DMS153 treated with DMSO at 0.1 percent for 48 hours (cell line): ENCODE measurements around the gene ACTRT2.

ENCODE experiments used
- DNase-seq: peaks from one replicate; lab custom pipeline; 2025; ENCODE audit not compliant: unreplicated experiment; lab: John Stamatoyannopoulos, UW

The ACTRT2 gene

DNA sequence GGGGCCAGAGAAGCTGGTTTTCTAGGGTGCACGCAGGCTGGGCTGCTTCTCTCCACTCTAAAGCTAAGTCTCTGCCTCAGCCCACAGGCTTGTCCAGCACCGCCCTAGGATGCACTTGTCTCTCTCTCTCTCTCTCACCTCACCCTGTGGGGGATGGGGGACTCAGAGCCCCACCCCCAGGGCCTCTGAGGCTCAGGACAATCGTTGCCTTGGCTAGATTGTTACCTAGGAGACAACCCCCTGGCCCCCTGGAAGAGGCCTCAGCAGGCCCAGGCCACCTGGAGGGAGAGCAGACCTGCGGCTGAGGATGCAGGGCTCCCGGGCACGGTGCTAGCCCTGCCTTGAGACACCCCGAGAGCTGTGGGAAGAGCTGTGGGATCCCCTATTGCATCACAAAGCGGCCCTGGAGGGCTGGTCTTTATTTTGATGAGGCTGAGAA, at the start of gene ACTRT2:
ACTRT2 (plus strand) TSS at position 235 of the 439 bp plus-strand sequence. CDS start 220 bp downstream, outside the sequence.
- no peak for DNase-seq

DNA sequence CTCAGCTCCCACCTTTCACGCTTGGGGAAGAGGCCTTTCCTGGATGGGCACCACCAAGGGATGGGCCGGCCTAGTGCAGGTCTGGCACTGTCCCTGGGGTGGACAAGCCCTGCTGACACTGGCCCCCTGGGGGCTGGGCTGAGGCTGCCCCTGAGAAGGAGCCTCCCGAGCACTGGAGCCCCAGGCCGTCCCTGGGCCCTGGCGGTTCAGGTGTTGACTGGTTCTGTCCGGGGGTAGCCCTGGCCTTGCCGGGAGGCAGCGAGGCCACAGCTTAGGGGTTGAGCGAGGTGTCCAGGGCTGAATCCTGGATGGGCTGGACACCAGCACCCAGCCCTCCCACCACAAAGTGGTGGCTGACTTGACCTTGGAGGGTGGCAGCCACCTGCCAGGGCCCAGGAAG, 49.7 kb upstream of the ACTRT2 start:
- no peak for DNase-seq

DNA sequence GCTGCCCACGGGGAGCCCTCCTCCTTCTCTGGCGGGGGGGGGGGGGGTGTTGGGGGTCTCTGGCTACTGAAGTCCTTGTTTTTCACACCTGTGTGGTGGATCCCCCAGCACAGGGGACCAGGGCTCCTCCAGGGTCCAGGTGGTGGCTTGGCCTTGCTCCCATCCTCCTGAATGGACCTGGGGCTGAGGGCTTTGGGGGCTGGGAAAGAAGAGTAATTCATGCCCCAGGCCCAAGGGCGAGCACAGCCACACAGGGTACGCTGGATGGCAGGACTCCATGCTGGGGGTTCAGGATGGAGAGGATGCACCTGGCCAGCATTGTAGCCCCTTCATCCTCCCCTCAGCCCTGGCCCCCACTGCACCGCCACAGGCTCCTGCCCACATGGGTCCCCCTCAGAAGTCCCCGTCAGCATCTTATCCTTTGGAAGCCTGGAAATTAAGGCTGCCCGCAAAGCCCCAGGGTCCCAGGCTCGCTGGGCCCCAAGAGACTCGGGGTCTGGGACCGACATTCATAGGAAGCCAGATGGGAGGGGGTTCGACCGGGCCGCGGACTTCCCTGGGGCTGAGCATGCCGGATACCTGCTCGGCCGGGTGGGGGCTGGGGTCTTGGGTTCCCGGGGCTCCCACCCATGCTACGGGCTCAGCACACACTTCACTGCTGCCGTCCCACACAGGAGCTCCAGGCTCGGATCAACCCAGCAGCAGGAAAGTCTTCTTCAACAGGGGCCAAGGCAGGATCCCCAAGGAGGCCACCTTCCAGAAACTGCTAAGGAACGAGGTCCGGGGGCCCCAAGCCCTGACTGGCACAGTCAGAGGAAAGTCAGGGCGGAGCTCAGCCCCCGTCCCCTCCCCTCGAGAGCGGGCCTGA, 49.0 kb upstream of the ACTRT2 start:
- no peak for DNase-seq

DNA sequence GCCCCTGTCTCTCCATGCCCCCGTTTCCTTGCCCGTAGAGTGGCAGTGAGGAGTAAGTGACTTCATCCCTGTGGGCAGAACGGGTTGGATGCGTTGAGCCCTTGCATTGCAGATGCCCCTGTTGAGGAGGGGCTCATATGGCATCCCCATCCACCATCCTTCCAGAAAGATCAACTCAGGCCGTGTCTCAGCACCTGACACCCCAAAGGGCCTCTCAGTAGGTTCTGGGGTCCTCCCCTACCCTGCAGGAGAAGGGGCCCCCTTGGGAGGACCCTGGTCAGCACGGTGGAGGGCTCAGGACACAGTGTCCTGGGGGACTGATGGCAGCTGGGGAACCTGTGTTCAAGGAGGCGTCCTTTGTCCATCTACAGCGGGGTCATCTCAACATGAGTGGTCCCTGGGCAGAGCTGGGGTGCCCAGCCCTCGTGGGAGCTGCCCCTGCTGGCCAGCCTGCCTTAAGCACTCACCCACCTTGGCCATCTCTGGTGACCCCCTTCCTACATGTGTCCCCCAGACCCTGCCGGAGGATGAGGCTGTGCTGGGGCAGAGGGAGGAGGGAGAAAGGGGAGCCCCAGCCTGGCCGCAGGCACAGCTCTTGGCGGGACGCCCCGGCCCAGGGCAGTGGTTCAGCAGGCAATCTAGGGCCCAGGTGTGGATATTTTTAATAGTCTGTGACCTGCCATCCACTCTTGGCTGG, 48.2 kb upstream of the ACTRT2 start:
- no peak for DNase-seq

DNA sequence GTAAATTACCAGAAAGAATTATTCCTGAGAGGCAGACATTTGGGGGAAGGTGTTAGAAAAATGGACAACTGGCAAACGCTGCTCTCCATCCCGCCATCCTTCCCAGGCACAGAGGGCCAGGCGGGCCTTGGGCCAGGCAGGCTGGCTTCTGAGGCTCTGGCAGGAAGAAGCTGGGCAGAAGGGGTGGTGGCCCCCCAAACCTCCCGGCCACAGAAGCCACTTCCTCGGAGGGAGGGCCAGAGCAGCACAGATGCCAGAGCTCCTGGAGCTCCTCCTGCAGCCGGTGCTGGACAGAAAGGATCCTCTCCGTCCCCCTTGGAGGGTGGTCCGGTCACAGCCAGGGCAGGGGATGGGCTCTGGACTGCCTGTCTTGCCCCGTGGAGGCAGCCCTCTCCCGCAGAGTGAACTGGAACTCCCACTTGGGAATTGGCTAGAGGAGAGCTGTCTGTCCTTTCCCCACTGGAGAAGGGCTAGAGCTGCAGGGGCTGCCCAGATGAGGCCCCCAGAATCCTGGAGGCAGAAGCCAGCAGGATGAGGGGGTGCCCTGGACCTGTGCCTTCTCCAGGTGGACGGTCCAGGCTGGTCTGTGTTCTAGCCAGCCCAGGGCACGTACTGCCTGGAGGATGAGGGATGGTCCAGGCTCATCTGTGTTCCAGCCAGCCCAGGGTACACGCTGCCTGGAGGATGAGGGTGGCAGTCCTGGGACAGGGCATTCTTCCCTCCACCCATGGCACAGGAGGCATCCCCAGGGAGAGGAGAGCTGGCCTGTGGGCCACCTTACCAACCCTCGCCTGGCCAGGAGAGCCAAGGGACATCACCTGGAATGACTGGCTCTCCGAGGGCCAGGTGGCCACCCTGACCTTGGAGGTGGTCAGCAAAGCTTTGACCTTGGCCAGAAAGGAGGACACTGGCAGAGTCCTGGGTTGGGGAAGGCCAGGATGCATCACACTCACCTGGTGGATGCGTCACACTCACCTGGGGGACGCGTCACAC, 47.4 kb upstream of the ACTRT2 start:
- no peak for DNase-seq

DNA sequence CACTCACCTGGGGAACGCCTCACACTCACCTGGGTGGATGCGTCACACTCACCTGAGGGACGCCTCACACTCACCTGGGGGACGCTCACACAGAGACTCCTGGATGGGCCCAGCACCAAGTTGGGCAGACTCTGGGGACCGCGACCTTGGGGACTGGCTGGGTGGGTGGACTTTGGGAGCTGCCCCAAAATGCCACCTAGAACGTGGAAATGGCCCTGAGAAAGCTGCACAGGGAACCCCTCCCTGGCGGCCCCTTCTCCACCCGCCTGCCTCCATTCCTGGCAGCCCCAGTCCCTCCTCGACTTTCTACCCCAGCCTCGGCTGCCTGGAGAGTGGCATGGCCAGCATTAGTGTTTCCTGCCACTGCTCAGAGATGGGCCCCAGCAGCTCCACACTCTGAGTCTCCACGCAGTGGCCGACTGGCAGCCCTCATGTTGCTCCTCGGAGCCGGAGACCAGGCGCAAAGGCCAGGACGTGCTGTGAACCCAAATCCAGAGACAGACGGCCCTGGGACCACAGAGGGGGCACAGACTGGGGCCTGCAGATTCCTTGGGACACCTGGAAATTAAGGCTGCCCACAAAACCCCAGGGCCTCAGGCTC, 46.5 kb upstream of the ACTRT2 start:
- DNase-seq: no peak

DNA sequence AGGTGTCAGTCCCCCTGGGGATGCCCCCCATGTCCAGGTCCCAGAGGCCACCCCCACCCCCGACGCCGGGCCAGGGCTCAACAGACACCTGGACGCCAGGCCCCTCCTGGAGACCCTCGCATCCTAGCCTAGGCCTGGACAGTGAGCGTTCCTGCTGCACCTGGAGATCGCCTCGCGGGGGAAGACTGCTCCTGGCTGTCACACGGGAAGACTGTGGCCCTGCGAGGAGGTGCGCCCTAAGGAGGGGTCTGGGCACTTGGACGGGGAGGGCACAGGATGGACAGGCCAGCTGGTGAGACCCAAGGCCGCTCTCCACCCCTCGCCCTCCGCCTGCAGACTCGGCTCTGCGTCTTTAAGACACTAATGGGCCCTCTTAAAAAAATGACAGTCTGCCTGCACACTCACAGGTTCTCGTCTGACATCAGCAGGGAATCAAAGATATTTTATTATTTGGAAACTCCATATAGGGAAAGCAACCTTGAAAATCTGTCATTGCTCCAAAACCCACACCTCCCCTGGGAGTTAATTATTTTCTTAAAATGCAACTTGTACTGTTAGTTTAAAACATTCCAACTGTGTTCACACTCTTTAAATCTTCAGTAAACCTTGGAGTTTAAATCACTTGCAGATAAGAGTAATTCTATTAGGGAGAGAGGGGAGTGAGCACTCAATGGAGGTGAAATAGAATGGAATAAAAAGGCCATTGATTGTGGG, 45.6 kb upstream of the ACTRT2 start:
- no peak for DNase-seq

DNA sequence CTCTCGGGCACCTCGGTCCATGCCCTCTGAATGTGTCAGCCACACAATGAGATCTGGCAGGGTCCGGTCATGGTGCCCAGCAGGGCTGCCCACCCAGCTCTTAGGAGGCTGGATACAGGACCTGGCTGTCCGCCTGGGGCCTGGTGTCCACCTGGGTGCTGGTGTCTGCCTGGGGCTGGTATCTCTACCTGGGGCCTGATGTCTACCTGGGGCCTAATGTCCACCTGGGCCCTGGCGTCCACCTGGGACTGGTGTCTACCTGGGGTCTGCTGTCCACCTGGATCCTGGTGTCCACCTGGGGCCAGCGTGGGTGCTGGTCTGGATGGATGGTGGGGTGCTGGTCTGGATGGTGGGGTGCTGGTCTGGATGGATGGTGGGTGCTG, 45.1 kb upstream of the ACTRT2 start:
- DNase-seq: no peak

DNA sequence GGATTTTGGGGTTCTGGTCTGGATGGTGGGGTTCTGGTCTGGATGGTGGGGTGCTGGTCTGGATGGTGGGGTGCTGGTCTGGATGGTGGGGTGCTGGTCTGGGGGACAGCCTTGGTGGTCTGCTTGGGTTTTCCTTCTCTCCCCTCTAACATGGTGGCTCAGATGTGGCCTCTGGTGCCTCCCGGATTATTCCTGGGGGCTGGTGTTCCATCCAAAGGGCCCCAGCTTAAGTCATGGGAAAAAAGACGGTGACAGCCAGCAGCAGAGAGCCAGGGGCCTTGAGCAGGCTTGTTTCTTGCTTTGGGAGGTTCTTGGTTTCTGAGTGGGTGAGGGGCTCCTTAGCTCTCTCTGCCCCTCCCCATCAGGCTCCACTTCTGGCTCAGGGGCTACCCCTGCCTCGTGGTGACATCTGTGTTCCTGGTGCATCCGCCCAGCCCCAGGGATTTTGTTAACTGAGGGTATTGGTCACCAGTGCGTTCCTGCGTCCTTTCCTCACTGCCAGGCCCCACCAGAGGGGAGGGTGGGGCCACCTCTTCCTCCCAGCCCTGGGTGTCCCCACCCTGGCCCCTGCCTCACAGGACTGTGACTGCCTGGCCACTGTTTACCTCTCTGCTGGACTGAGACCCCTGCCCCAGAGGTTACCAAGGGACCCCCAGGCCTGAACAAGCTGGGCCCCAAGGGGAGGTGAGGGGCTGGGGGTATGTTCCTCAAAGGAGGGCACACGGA, 43.2 kb upstream of the ACTRT2 start:
- no peak for DNase-seq

DNA sequence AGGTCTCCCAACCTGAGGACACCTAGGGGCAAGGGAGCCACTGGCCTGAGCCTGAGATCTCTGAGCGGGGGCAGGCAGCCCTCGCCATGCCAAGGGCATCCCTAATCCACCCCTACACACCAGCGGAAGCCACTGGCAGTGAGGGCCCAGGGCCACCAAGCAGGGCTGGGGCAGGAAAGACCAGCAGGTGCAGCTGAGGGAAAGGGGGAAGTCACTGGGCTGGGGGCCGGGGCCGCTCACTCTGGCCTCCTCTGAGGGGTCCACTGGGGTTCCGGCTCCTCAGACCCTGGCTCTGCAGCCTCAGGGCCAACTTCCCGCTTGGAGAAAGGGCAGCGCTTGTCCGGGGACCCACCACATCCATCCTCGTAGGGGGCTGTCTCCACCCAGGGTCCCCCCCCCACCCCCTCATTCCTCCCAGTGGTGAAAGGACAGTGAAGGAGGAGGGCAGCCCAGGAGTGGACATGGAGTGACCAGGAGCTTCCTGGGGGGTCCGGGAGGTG, 42.5 kb upstream of the ACTRT2 start:
- DNase-seq: no peak

DNA sequence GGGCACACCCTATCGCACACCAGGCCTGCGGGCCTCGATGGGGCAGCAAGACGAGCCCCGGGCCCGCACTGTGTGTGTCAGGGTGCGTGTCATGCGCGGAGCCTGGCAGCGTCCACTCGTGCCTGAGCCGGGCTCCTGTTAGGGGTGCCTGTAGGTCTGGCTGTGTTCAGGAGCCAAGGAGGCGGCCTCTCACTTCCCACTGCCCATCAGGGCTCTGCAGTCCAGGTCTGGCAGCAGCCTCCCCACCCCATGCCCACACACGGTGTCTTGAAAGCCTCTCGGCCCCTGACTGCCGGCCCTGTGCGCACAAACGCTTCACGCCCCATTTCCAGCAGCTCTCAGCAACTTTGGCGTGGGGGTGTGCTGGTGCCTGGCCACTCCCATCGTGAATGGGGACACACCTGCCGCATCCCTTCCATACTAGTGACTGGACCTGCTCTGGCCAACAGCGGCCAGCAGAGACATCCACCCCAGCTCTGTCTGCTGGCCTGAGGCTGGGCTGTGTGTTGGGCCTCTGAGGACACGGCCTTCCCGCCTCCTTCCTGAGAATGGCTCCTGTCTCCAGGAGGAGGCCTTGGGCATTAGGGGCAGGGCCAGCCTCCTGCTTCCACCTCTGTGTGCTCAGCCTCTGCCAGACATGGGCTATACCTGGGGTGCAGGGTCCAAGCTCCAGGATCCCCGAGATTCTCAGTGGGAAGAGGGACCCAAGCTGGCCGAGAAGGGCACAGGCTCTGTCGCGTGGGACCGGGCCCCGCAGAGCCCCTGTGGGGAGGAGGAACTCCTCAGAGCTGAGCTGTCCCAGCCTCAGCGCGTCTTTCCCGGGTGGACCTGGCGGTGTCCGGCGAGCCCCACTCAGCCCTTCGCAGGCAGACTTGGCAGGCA, 41.8 kb upstream of the ACTRT2 start:
- DNase-seq: no peak

DNA sequence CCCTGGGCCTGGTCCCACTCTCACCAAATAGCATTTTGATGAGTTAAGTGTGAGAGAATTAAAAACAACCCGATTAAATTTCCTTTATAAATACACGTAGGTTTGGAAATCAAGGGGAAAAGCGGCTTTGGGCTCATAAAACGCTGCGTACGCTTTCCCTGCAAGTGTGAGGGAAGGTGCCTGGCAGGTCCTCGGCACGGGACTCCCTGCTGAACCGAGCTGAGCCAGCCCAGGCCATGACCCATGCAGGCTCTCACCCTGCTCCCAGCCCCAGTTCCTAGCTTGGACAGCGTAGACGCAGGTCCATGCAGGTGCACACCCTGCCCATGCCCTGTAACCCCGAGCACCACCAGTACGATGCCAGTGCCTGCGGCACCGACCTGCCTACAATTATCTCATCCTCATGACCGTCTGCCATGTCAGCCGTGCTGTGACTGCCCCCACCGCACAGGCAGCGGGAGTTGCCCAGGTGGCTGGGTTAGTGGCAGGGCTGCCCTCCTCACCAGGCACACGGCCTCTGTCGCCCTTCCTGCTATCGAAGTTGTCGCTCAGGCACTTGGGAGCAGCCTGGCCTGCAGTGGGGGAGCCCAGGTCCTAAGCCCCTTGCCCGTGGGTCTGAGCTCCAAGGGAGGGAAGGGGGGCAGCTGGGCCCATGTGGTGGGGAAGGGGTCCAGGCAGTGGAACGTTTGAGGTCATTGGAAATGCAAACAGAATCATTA, 41.0 kb upstream of the ACTRT2 start:
- no peak for DNase-seq

DNA sequence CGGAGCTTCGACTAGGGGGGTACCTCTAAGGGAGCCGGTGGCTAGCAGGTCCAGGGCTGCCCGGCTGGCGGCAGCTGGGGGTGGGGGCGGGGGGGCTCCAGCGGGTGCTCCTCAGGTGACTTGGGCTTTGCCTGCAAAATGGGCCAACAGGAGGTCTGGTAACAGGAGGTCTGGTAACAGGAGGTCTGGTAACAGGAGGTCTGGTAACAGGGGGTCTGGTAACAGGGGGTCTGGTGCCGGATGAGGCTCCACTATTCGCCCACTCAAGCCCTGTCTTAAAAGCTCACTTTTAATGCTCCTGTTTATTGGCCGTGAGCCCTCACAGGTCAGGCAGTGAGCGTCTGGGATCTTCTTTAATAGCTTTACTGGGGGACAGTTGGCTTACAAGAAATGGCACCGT, 40.4 kb upstream of the ACTRT2 start:
- DNase-seq: no peak

DNA sequence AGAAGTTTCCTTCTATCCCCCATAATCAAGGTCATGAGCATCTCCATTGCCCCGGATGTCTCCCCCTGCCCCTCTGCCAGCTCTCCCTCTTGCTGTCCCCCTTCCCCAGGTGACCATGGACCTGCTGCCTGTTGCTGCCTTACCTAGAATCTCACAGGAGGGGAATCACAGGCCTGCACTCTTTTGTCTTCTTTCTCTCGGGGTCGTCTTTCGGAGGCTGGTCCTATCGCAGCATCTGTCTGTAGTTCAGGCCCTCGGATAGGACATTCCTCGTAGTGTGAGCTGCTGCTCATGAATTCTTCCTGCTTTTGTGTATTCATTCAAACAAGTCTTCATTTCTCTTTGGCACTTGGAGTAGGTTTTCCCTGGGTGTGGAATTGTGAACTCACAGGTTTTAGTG, 39.9 kb upstream of the ACTRT2 start:
- DNase-seq: no peak

DNA sequence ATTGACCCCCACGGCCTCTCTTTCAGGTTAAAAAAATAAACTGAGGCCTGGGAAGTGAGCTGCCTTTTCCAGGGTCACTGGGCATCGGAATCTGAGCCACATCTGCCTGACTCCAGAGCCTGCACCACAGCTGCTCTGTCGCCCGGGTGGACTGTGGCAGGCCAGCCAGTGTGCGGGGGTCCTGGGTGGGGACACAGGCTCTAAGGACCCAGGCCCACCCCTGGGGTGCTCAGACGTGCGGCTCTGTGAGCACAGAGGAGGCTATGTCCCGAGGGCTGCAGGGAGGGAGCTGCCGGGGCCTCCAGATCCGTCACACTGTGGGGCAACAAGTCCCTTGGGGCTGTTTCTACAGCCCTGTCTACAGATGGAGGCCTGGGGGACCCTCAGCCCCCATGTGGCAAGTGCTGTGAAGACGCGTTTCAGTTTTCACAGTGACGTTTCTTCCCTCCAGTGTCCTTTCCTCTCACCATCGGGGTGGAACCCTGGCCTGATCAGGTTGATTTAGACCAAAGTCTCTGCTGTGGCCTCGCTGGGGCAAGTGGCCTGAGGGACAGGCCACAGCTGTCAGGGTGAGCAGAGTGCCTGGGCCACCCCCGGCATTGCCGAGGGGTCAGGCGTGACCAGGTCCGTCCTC, 39.2 kb upstream of the ACTRT2 start:
- DNase-seq: no peak

DNA sequence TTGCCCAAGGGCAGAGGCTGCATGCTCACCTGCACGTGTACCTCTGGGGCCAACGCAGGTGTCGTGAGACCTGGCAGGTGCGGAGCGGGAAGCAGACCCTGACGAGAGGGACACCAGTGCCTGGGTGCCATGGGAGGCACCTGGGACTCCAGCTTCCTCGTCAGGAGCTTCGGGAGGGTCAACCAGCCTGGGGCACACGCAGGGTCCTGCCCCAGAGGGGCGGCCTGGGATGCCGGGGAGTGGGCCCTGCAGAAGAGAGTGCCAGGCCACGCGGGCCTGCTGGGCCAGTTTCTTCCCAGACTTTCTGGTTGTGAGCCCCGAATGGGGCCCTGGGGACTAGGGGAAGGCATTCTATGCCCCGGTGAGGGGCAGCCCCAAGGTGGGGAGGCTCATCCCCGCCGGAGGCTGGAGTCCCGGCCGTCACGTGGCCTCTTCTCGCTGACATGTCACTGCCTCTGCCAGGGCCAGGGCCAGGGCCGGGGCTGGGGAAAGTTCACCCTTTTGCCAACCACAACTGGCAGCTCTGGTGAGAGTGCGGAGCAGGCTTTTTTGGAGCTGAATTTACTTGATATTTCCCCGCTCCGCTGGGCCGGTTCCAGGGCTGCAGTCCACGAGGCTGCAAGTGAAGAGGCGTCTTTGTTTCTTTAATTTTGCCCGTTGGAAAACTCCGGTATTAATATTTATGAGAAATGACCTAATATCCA, 38.5 kb upstream of the ACTRT2 start:
- no peak for DNase-seq

DNA sequence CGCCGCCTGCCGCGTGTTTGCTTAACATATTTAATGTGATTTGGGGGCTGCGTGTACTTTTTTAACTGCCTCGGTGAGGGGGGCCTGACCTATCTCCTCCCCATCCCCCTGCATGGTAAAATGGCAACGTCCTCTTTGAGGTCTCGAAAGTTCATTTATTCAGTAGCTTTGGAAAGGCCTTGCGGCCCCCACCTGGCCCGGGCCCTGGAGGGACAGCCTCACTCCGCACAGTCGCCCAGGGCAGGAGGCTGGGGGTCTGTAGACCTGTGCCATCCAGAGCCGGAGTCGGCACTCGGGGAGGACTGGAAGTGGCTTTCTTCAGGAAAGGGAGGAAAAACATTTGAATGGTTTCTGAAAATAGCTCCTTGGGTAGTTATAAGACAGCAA, 38.0 kb upstream of the ACTRT2 start:
- DNase-seq: no peak
